ENCODE measurements around the gene PDE8B. TPM values are rescaled to one million over a fixed set of nuclear protein-coding genes. Genes with fewer than 3 reads are reported as not detected.
A peak's percentile ranks its signal among the peaks of the same experiment; 100 is the strongest.

PDE8B gene
- total RNA-seq, 6 donors from 2014 or later, result 5.8 to 21.9 (median 9.7) TPM

DNA sequence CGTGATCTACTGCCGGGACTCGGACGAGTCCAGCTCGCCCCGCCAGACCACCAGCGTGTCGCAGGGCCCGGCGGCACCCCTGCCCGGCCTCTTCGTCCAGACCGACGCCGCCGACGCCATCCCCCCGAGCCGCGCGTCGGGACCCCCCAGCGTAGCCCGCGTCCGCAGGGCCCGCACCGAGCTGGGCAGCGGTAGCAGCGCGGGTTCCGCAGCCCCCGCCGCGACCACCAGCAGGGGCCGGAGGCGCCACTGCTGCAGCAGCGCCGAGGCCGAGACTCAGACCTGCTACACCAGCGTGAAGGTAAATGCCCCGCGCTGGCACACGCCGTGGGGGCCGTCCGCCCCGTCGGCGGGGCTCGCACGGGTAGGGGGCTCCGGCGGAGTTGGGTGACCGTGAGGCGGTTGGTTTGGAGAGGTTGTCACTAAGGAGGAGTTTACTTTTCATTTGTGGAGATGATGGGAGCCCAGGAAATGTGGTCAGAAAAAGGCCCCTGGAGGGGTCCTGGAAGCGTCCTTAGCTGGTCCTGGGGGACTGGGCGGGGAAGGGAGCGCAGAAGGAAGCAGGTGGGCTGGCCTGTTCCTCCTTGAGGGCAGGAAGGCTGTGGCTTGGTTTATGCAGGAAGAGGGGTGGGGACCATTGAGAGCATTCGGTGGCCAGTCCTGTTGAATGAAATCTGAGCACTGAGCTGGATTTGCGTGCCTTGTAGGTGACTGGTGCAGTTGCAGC lies 647 bp downstream of the PDE8B start:
- Histone ChIP-seq H3K27ac (peak overlapping the region in 1 of 4 donors; percentile 70), H3K4me1 (peaks cover 6 to 22% (median 9%) of the 10 kb centered on the region in 4 donors), H3K4me3 (peak overlapping the region; percentile 48 to 82 (median 66)), H3K27me3 (peaks cover 0 to 16% (median 10%) of the 10 kb centered on the region in 4 donors), H3K36me3 (no peaks in the 10 kb centered on the region), H3K9me3 (no peaks in the 10 kb centered on the region)
- ATAC-seq (ENCODE audit: low FRiP score in 2 of 2) (peak; percentile 39 to 69), DNase-seq (peak; percentile 76 to 80)
- TF ChIP-seq POLR2AphosphoS5 (IDR thresholded peaks at IDR 0.05), result no peak
- no peak for TF ChIP-seq POLR2A (IDR thresholded peaks at IDR 0.05)
- TF ChIP-seq EP300 (IDR thresholded peaks at IDR 0.05), result no peak
- TF ChIP-seq, protein P1, sequence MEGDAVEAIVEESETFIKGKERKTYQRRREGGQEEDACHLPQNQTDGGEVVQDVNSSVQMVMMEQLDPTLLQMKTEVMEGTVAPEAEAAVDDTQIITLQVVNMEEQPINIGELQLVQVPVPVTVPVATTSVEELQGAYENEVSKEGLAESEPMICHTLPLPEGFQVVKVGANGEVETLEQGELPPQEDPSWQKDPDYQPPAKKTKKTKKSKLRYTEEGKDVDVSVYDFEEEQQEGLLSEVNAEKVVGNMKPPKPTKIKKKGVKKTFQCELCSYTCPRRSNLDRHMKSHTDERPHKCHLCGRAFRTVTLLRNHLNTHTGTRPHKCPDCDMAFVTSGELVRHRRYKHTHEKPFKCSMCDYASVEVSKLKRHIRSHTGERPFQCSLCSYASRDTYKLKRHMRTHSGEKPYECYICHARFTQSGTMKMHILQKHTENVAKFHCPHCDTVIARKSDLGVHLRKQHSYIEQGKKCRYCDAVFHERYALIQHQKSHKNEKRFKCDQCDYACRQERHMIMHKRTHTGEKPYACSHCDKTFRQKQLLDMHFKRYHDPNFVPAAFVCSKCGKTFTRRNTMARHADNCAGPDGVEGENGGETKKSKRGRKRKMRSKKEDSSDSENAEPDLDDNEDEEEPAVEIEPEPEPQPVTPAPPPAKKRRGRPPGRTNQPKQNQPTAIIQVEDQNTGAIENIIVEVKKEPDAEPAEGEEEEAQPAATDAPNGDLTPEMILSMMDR (IDR thresholded peaks at IDR 0.05), result no peak
- 1 to 3% methylated on average over 20 to 30 of the region's 61 CpGs for WGBS, 2 donors

DNA sequence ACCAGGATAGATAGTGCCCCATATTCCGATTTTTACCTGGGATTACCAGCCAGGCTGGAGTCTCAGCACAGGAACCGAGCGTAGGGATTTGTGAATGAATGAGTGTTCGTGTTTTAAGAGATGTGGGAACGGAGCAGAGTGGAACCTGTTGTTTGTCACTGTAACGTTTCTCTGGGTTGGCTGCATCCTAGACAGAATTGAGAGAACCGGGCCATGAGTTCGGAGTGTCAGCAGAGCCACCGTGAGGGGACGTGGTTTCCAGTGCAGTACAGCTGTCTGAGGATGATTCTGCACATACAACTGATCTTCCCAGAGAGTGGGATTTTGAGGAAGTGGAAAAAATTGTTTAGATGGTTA lies 1.2 kb downstream of the PDE8B start:
- H3K4me3 ChIP-seq, result peak overlapping the region in 3 of 4 donors; percentile 60 to 82 (median 72)
- peaks cover 6 to 22% (median 9%) of the 10 kb centered on the region in 4 donors for H3K4me1 ChIP-seq
- TF ChIP-seq EP300 (IDR thresholded peaks at IDR 0.05), result no peak

DNA sequence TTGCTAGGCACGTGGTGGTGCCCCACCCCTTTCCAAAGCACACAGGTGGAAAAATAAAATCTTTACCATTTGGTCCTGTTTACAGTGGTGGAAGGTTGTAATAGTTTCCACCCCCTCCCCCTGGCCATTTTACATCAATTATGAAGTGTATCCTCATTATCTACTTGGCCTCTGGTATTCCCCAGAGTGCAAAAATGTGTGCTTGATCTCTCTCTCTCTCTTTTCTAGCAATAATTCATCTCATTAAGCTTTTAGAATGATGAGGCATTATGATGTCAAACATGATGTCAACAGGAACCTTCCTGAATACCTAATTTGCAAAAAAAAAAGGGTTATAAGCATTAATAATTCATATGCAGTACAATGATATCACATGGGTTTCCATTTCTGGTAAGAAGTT lies 3.1 kb downstream of the PDE8B start:
- Histone ChIP-seq H3K9me3 (no peaks in the 10 kb centered on the region), H3K4me1 (peaks cover 6 to 22% (median 9%) of the 10 kb centered on the region in 4 donors), H3K27ac (no peak overlapping the region), H3K4me3 (no peak overlapping the region), H3K36me3 (no peaks in the 10 kb centered on the region), H3K27me3 (peaks cover 0 to 16% (median 10%) of the 10 kb centered on the region in 4 donors)
- TF ChIP-seq POLR2AphosphoS5 (IDR thresholded peaks at IDR 0.05) (no peak), EP300 (IDR thresholded peaks at IDR 0.05) (no peak), POLR2A (IDR thresholded peaks at IDR 0.05) (no peak)
- TF ChIP-seq, protein P1 (IDR thresholded peaks at IDR 0.05), result no peak
- DNase-seq (no peak), ATAC-seq (ENCODE audit: low FRiP score in 2 of 2) (no peak)
- WGBS, 2 donors, result 70 to 79% methylated on average over 1 of the region's 1 CpG

More for the DNA sequence above, 1.2 kb downstream of the PDE8B start:
- ATAC-seq (ENCODE audit: low FRiP score in 2 of 2) (no peak), DNase-seq (no peak)
- Histone ChIP-seq H3K36me3 (no peaks in the 10 kb centered on the region), H3K27ac (no peak overlapping the region), H3K9me3 (no peaks in the 10 kb centered on the region), H3K27me3 (peaks cover 0 to 16% (median 10%) of the 10 kb centered on the region in 4 donors)
- WGBS, 2 donors, result 19 to 27% methylated on average over 10 of the region's 10 CpGs

DNA sequence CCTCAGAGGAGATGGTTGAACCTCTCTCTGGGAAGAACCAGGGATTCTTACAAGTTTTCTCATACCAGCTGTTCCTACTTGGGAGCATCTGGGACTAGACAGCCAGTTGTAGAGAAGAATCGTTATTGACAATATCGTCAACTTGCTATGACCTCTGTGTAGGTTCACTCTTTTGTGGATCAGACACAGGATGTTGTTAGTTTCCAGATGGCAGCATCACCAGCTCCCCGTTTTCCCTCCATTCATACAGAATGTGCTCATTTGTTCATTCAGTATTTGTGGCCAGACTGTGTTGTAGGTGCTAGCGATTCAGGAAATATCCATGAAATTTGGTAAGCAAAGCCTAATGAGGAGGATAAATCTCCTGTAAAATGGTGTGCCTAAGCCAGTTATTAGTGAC lies 3.7 kb downstream of the PDE8B start:
- peaks cover 0 to 16% (median 10%) of the 10 kb centered on the region in 4 donors for H3K27me3 ChIP-seq
- peaks cover 6 to 22% (median 9%) of the 10 kb centered on the region in 4 donors for H3K4me1 ChIP-seq
- DNase-seq, result no peak
- WGBS, 2 donors, result 77% methylated on average over 4 of the region's 4 CpGs
- H3K9me3 ChIP-seq, result no peaks in the 10 kb centered on the region
- no peak for ATAC-seq (ENCODE audit: low FRiP score in 2 of 2)
- H3K36me3 ChIP-seq, result no peaks in the 10 kb centered on the region
- H3K27ac ChIP-seq, result no peak overlapping the region
- H3K4me3 ChIP-seq, result no peak overlapping the region
- TF ChIP-seq, protein P1 (IDR thresholded peaks at IDR 0.05), result no peak
- TF ChIP-seq POLR2AphosphoS5 (IDR thresholded peaks at IDR 0.05) (no peak), EP300 (IDR thresholded peaks at IDR 0.05) (no peak), POLR2A (IDR thresholded peaks at IDR 0.05) (no peak)

DNA sequence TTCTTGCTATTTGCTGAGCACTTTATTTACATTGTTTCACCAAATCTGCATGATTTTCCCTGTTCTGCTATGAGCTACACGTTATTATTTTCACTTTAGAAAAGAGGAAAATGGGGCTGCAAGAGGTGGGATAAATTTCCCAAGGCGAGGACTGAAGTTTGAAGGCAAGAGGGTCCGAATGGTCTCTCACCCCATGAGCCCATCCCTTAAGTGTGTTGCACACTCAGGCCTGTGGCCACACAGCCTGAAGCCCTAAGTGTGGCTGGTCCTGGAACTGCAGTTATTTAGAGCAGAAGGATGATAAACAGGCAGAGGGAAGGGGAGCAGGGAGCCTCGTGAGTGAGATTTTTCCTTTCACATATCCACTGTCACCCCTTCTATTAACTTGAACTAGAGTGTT lies 7.8 kb downstream of the PDE8B start:
- Histone ChIP-seq H3K36me3 (no peaks in the 10 kb centered on the region), H3K9me3 (no peaks in the 10 kb centered on the region), H3K4me1 (no peaks in the 10 kb centered on the region), H3K4me3 (no peak overlapping the region), H3K27ac (no peak overlapping the region), H3K27me3 (no peaks in the 10 kb centered on the region)
- no peak for DNase-seq
- ATAC-seq (ENCODE audit: low FRiP score in 2 of 2), result no peak
- TF ChIP-seq, protein P1 (IDR thresholded peaks at IDR 0.05), result peak in 1 of 6 experiments; percentile 28
- TF ChIP-seq POLR2A (IDR thresholded peaks at IDR 0.05), result no peak
- WGBS, 2 donors, result 63 to 64% methylated on average over 4 of the region's 4 CpGs
